Erythroblast (primary cell): ENCODE data around the gene SLC30A7.

Experiments used
- GATA1 ChIP-seq: IDR thresholded peaks from 2 replicates; pipeline ENCODE4 v1.6.1; 2011; ENCODE audit warnings: low read depth, mild to moderate bottlenecking, control low read depth, low read length, moderate library complexity
- POLR2A ChIP-seq: IDR thresholded peaks from 2 replicates; pipeline ENCODE4 v1.6.1; 2011; ENCODE audit warnings: mild to moderate bottlenecking, low read length

GRCh38 chr1:100989306-100990077, 93.6 kb downstream of the SLC30A7 start:
- TF ChIP-seq POLR2A (no peak), GATA1 (no peak)
